ENCODE measurements around the gene APLP1.

- TF ChIP-seq, protein P1, sequence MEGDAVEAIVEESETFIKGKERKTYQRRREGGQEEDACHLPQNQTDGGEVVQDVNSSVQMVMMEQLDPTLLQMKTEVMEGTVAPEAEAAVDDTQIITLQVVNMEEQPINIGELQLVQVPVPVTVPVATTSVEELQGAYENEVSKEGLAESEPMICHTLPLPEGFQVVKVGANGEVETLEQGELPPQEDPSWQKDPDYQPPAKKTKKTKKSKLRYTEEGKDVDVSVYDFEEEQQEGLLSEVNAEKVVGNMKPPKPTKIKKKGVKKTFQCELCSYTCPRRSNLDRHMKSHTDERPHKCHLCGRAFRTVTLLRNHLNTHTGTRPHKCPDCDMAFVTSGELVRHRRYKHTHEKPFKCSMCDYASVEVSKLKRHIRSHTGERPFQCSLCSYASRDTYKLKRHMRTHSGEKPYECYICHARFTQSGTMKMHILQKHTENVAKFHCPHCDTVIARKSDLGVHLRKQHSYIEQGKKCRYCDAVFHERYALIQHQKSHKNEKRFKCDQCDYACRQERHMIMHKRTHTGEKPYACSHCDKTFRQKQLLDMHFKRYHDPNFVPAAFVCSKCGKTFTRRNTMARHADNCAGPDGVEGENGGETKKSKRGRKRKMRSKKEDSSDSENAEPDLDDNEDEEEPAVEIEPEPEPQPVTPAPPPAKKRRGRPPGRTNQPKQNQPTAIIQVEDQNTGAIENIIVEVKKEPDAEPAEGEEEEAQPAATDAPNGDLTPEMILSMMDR (IDR thresholded peaks at IDR 0.05; ENCODE audit: low read depth, low read length): no peak
- TF ChIP-seq MYC (IDR thresholded peaks at IDR 0.05; ENCODE audit: low read depth, low read length) (no peak), POLR2A (IDR thresholded peaks at IDR 0.05; ENCODE audit: extremely low read depth, insufficient read length) (no peak)
These were observed 17.5 kb downstream of the APLP1 start for GRCh38 chr19:35885904-35886303.
